HG02870 (cell line): ENCODE measurements around the gene G3BP2.

ENCODE experiments used
- ATAC-seq: cut with Tn5 transposase; IDR thresholded peaks from one replicate; pipeline ENCODE4 v1.9.1; 2021; ENCODE audit warnings: mild to moderate bottlenecking, moderate library complexity; ENCODE audit not compliant: unreplicated experiment

The G3BP2 gene

DNA sequence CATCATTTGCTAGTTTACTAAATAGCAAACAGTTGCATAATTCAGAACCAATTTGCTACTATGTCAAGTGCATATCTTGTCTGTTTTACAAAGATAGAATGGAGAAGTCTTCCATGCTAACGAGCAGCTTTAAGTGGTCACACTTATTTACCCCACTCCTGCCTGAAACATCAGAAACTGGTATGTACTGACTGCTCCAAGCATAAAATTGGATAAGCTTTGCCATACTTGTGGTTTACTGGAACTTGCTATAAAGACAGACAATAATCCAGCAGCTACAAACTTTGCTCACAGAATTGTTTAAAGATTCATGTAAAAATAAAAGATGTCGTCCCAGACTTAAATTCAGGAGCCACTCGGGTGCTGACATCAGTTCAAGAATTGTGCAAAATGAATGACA, 29.6 kb downstream of the G3BP2 start:
- no peak for ATAC-seq

DNA sequence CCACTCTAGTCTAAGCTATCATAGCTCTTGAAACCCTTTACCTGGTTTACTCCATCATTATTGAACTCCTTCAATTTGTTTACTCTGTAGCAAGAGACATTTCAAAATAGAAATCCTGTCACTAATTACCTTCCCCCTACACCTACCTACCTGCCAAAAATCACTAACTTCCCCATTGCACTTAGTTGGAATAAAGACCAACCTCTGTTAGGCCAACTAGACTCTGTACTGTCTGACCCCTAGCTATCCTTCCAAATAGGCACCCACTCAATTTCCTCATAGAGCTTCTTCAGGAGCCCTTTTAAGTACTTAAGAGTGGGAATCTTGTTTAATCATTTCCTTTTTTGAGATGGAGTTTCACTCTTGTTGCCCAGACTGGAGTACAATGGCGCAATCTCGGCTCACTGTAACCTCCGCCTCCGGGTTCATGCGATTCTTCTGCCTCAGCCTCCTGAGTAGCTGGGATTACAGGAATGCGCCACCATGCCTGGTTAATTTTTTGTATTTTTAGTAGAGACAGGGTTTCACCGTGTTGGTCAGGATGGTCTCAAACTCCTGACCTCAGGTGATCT, 34.0 kb downstream of the G3BP2 start:
- no peak for ATAC-seq

DNA sequence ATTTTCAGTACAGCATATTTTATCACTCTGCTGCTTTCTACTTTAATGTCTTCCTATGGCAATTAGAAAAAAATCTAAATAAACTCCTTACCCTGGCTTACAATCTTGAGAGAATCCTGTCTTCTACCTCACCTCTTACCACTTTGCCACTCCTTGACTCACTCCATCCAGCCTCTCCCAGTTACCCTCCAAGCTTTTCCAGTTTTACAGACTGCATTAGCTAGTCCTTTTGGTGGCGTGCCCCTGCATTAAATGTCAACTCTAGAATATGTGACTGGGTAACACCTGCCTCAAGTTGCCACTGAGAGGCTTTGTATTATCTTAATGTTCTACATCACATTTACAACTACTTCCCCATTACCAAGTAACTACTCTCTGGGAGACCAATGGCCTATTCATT, 35.4 kb downstream of the G3BP2 start:
- ATAC-seq, result no peak

DNA sequence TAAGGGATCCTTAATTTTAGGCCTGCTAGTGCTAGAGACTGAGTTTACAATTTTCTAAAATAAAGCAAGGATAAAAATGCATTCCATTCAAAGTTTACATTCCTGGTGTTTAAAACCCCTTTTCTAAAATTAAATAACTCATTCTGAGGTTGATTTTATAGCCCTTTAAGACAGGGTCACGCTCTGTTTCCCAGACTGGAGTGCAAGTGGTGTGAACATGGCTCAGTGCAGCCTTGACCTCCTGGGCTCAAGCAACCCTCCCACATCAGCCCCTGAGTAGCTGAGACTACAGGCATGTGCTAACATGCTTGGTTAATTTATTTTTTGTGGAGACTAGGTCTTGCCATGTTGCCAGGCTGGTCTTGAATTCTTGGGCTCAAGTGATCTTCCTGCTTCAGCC, 36.0 kb downstream of the G3BP2 start:
- no peak for ATAC-seq

DNA sequence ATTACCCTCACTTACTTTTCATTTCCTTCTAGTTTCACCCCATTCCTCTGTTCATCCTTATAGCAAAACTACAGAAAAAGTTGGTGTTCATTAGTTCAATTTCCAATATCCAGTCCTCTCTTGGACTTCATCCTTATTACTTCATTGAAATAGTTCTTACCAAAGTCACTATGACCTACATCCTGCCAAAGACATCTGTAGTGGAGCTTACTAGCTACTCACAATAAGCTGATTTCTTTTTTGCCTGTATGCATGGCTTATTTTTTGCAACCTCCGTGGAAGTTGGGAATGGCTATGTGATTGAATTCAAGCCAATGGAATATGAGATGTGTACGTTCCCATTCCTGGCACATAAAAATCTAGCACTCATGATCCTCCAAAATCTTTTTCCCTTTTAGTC, 38.3 kb downstream of the G3BP2 start:
- ATAC-seq, result no peak

DNA sequence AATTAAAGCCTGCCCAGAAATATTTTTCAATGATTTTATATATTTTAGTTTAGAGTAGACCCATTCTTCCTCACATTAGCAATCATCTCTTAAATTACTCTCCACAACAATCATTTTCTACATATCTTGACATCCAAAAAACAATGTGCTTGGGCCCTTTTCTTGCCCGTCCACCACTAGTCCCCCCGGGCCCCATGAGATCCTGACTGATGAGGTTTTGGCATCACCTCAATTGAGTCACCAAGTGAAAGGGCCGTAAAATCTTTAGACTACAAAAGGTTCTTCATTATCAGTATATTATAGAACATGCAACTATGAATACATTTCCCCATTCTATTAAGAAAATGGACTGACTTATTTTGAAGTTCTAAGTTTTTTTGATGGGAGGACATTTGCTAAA, 38.9 kb downstream of the G3BP2 start:
- no peak for ATAC-seq

DNA sequence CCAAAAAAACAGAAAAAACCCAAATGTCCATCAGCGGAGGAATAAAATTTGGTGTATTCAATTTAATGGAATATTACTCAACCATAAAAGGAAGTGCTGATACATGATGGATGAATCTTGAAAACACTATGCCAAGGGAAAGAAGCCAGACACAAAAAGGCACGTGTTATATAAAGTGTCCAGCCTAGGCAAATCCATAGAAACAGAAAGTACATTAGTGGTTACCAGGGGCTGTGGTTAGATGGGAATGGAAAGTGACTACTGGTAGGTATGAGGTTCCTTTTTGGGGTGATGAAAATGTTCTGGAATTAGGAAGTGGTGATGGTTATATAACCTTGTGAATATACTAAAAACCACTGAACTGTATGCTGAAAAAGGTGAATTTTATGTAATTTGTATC, 39.4 kb downstream of the G3BP2 start:
- no peak for ATAC-seq

DNA sequence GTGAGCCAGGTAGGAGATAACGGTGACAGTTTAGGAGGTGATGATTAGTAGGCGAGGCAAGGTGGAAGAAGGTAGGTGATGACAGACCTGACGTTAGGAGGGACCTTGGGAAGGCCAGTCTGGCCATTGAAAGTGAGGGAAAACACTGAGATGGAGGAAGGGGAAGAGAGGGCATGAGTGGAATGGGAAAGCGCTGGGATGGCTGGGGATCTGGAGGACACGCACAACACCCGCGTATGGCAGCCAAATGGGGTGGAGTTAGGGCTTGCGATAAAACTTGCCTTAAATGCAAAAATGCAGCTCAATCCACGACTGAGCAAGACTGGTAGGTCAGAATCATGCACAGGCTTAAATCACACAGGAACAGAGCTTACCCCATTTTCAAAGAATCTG, 42.3 kb downstream of the G3BP2 start:
- no peak for ATAC-seq

DNA sequence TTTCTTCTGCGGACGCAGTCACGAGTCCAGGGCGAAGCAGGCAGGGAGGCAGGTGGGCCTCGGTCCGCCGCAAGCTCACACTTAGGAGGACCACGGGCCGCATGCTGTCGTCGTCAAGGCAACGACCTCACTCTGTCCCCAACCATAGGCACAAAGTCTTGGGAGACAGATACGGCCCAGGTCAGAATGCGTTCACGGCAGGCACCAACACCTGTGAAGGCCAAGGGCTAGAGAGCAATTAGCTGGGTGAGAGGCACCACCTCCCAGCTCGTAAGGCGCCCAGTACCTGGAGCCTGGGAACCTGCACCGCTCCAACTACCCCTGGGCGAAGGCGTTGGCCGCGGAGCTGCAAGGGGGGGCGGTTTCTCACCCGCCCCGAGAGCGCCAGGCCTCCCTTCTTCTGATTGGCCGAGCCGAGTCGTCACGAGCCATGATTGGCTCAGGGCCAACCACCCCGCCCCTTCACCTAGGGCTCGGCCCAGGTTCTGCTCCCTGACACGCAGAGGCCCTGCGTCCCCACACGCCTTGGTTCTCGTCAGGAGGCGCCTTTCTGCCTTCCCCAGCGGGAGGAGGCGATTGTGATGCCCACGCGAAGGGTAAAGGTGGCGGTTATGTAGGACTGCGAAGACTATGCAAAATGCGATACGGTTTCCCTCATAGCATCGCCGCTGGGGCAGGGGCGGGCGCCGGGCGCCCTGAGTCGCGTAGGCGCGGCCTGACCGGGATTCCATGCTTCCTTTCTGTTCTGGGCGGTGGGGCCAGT, 42.9 kb downstream of the G3BP2 start, which contains the start of gene CDKL2:
Gene CDKL2, minus strand, starts transcription at position 355 of the 763 bp plus-strand sequence. CDS start 4,540 bp downstream, outside the sequence.
- ATAC-seq, result peak; percentile 100

DNA sequence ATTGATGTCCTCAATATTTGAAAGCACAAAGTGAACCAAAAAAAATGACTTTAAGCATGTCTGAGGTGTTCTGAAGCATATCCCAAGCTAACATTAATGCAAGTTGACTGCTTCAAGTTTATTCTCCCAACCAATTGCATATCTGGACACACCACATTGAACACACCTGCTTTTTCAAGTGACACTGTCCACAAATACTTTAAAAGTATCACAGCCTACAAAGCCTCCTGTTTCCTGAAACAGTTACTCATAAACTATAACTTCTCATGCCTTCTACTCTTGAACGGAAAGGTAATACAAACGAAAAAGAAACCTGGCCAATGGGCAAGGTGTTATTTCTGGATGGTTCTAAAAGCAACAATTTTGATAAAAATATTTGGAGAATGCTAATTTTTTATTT, 44.0 kb downstream of the G3BP2 start:
- no peak for ATAC-seq

DNA sequence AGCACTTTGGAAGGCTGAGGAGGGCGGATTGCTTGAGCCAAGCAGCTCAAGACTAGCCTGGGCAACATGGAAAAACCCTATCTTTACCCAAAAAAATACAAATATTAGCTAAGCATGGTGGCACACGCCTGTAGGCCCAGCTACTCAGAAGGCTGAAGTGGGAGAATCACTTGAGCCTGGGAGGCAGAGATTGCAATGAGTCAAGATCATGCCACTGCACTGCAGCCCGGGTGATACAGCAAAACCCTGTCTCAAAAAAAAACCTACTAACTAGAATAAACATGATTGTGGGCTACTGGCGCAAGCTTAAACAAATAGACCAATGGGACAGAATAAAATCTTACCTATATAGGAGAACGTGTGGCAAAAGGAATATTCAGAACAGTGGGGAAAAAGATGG, 50.2 kb downstream of the G3BP2 start:
- ATAC-seq, result no peak

DNA sequence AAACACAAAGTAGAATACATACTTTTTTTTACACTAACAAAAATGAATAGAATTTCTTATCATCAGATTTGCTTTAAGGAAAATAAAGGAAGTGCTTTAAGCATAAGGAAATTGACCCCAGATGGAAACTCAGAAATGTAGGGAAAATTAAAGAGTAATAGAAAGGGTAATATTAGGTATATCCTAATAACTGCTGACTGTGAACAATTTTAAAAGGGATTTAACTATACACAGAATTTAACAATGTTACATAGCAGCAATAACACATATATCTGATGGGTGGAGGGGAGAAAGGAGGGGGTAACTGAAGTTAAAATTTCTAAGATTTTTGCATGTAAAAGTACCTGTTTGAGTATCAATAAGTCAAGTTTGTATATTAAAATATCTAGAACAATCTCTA, 51.5 kb downstream of the G3BP2 start:
- no peak for ATAC-seq

DNA sequence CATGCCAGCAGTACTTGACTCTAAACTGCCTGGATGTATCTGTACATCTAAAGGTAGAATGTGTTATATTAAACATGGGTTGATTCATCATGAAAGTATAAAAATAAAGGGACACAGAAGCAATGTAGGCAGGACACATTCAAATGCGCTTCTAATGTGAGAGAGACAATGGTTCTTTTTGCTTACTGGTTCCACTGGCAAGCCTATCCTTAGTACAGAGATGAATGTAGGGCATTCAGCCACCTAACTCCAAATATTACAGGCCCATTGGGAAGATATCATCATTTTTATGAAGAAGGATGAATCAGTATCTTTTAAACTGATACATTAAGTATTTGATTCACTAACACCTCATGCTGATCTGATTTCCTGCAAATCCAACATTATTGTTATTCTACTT, 60.9 kb downstream of the G3BP2 start:
- no peak for ATAC-seq

DNA sequence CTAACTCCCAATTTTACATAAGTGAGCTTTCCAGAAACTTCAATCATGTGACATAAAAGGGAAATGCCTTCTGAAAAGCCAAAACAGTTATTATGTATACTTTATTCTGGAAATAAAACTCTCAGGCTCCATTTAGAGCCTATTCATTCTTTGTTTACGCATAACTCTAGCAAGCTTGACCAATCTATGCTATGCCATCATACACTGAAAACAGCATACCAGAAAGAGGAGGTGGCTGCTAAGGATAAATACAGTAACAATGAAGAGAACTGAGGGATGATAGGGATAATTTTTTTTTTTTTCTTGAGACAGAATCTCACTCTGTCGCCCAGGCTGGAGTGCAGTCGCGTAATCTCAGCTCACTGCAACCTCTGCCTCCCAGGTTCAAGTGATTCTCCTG, 67.3 kb downstream of the G3BP2 start:
- no peak for ATAC-seq

DNA sequence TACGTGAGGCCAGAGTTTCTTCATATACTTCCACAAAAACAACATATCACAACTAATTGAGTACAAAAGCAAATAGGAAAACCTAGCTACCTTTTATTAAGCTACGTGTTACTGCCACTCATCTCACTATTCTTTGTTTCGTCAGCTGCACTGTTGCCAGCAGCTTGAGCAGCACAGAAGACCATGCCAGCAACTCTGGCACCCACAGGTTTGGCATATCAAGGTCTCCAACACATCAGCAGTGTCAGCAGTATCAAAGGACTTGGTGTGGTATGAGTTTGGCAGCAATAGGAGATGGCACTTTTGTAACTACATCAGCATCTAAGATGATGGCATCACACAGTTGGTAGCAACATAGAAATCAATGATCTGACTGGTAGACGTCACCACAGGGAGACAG, 73.6 kb downstream of the G3BP2 start:
- ATAC-seq, result no peak

DNA sequence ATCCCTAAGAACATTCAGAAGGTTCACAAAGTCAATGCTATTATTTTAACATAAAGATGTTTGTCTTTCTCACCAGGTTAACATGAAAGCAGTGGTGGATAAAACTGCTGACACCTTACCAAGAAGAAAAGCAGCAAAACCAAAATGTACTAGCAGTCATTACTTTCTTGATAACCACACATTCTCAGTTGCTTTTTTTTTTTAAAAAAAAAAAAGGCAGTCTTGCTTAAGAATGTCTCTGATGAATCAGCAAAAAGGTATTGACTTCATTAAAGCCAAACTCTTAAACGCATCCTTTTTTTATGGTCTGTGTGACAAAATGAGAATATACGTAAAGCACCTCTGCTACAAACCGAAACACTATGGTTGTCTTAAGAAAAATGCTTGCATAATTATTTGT, 74.8 kb downstream of the G3BP2 start:
- no peak for ATAC-seq

DNA sequence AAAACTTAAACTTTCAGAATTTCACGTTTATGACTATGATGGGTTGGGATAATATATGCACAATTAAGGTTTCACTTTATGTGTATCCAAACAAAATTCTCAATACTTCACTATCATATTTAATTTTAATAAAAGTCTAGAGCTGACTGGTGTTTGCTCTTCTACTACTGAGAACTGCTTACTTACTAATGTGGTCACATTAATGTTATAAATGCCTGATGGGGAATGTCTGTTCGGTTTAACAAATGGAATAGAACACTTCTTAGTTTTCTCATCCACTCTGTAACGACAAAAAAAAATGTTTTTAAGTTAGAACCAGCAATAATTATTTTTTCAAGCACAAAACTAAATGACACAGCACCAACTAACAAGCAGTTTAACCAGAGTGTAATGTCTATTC, 77.2 kb downstream of the G3BP2 start:
- ATAC-seq, result no peak

DNA sequence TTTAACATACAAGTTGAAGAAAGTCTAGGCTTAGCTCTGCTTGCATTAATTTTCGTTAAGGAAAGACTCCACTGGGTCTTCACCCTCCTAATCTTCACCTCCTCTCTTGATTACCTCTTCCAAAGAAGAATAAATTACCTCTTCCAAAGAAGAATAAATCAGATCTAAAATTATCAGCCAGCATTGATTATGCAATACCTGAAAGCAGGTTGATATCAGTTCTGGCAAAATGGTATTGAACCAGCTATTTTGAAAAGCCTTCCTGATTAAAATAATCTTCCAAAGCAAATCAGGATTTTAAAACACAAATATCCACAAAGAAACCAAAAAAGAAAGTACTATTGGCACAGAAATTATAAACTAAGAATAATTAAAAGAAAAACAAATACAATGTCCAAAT, 79.8 kb downstream of the G3BP2 start:
- no peak for ATAC-seq
